ENCODE results near the gene CACNA1B.

DNA sequence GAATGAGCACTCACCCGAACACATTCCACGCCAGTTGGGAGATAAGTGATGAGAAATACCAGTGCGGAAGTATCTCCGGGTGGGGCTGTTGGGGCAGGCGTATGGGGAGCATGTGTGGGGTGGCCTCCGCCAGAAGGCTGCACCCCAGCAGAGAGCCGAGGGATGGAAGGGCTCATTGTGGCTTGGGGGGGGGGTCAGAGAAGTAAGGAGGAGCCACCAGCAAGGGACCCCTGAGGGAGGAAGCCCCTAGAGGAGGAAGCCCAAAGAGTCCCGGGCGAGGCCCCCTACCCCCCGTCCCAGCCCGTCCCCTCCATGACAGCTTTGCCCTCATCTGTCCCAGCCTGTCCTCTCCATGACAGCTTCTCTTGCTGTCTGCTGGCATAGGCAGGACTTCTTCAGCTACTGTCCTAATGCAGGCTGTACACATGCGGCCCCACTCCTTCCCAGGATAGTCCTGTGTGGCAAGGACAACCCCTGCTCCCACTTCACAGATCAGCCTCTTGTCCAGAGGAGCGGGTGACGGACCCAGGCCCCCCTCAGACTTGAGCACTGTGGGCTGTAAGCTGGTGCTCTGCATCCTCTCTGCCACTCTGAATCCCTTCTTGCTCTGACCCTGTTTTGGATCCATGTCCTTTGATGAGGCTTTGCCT lies 239.6 kb downstream of the CACNA1B start:
- TF ChIP-seq POLR2A (IDR thresholded peaks at IDR 0.05), result no peak
- TF ChIP-seq EP300 (IDR thresholded peaks at IDR 0.05), result no peak
- no peak for TF ChIP-seq CTCF (IDR thresholded peaks at IDR 0.05)

Measured in gastroesophageal sphincter (tissue), 3 donors.